EL (cell line): ENCODE measurements around the gene CDC34.
"Not testable (repeated sequence)": the region's sequence is repeated elsewhere in the genome, so short reads cannot be mapped to it uniquely, and the experiment has no call there.

Source experiments
- DNase-seq: peaks from one replicate; pipeline ENCODE4 v3.0.0-alpha.2; 2016

The CDC34 gene

DNA sequence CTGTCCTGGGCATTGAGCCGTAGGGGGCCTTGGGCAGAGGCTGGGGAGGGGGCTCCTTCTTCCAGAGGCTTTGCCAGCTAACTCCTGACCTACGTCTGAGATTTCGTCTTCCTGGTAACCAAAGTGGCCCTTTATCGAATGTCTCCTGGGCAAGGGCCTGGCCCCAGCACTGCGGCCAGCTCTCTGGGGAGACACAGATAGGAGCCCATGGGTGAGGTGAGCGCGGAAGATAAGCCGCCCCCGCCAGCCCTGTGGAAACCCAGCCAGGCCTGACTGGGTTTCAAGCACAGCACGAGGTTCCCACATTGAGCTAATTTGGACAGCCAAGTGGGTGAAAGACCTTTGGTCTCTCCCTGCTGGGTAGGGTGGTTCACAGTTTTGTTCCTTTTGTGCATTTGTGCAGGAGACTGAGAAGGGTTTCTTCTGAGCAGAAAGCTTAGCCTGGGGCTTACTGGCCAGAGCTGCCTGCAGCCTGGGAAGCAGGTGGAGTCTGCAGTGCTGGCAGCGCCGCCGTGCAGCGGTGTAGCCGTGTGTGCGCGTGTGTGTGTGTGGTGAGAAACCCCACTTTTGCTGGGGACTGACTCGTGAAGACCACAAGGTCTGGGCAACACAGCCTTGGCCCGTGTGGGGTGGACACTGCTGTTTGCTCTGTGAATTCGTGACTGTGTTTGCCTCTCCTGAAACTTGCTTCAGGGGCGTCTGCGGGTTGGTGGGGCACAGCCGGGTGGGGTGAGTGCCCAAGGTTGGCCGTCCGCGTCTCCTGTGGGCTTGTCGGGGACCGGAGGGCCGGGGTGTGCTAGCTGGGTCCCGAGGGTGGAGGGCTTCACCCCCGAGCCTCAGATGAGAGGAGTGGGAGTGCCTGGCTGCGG is 43.3 kb downstream of the CDC34 start:
- peak; percentile 32 for DNase-seq

GRCh38 chr19:575527-576506 is 44.3 kb downstream of the CDC34 start:
- peak; percentile 67 for DNase-seq

GRCh38 chr19:576768-577438 is 45.3 kb downstream of the CDC34 start:
- no peak for DNase-seq

DNA sequence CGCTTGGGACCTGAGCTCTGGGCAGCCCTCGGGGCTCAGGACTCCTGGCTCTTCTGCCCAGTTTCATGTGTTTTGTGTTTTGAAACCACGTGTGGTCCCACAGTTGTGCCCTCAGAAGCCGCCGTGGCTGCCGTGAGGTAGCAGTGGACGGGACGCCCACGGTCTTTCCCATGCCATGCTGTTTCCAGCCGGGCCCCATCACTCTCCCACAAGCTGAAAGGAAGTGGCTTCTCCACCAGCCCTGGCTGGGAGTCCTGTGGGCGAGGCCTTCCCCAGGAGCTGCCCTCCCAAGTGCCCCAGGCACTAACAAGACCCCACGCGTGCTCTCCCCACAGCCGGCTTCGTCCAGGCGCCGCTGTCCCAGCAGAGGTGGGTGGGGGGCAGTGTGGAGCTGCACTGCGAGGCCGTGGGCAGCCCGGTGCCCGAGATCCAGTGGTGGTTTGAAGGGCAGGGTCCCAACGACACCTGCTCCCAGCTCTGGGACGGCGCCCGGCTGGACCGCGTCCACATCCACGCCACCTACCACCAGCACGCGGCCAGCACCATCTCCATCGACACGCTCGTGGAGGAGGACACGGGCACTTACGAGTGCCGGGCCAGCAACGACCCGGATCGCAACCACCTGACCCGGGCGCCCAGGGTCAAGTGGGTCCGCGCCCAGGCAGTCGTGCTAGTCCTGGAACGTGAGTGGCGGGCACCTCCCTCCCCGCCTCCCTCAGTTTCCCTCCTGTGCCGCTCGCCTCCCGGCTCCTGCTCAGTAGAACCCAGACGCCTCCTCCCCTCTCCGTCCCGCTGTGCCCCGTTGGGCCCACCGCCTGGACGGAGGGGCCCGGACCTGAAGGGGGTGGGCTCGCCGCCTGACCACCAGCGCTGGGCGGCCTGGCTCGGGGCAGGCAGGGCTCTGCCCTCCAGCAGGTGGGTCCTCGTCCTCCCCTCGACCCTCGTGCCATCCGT is 46.2 kb downstream of the CDC34 start:
- no peak for DNase-seq

DNA sequence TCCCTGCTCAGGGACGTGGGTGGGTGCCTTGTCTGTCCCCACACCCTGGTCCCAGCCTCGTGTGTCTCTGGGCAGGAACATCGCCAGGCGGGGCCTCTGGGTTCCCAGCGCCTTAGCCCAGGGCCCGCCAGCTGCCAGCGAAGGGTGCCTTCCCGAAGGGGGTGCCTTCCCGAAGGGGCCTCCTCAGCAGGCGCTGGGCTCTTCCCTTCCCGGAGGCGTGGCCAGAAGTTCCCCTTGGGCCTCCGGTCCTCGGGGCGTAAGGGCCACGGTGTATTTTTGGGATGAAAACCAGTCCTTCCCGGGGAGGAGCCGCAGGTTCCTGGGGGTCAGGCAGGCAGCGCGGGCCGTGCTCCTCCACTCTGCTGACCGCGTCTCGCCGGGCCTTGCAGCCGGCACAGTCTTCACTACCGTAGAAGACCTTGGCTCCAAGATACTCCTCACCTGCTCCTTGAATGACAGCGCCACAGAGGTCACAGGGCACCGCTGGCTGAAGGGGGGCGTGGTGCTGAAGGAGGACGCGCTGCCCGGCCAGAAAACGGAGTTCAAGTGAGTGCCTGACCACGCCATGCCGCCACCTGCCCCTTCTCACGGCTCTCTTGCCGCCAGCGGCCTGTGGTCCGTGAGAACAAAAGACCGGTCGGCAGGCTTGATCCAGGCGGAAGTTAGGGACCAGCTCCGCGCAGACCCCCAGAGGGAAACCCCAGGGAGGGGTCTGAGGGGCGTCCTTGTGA is 47.7 kb downstream of the CDC34 start:
- no peak for DNase-seq

DNA sequence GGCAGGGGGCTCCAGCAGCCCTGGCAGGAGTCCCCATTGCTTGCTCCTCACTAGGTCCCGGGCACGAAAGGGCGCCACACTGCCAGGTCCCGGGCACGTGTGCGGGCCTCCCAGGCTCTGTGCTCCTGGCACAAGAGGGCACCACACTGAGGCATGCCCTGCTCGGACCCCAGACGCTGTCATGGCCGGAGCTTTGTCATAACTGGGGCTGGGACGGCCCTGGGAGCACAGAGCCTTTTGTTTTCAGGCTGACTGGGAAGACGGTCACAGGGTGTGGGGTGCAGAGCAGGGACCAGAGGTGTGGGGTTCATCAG is 48.2 kb downstream of the CDC34 start:
- DNase-seq: no peak

- DNase-seq: no peak
Measured at GRCh38 chr19:580274-580835, 48.8 kb downstream of the CDC34 start.

DNA sequence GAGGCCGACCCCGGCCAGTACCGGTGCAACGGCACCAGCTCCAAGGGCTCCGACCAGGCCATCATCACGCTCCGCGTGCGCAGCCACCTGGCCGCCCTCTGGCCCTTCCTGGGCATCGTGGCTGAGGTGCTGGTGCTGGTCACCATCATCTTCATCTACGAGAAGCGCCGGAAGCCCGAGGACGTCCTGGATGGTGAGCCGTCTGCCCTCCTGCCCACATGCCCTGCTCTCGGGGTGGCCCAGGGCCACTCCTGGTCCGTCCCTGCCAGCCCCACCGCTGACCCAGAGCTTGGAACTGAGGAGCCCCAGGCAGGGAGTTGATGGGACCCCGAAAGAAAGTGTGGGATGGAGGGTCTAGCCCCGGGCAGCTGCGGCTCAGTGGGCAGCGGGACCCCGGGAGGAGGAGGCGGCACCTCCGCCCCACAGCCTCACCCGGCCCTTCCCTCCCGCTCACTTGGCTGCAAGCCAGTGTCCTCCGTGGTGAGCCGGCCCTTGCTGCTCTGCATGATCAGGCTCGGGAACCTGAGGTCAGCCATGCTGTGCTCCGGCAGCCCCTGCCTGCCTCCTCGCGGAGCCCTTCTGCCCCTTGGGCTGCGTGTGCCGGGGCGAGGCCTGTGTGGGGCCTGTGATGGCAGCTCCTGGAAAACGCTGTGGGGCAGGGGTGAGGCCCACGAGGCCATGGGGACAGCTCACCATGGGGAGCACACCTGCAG is 50.0 kb downstream of the CDC34 start:
- DNase-seq: no peak

DNA sequence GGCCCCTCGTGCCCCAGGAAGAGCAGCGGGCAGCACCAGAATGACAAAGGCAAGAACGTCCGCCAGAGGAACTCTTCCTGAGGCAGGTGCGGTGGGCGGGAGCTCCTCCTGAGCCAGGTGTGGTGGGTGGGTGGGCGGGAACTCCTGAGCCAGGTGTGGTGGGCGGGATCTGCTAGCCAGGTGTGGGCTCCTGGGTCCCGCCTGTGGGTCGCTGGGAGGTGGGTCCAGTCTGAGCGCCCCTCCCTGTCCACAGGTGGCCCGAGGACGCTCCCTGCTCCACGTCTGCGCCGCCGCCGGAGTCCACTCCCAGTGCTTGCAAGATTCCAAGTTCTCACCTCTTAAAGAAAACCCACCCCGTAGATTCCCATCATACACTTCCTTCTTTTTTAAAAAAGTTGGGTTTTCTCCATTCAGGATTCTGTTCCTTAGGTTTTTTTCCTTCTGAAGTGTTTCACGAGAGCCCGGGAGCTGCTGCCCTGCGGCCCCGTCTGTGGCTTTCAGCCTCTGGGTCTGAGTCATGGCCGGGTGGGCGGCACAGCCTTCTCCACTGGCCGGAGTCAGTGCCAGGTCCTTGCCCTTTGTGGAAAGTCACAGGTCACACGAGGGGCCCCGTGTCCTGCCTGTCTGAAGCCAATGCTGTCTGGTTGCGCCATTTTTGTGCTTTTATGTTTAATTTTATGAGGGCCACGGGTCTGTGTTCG is 51.1 kb downstream of the CDC34 start:
- peak; percentile 75 for DNase-seq

DNA sequence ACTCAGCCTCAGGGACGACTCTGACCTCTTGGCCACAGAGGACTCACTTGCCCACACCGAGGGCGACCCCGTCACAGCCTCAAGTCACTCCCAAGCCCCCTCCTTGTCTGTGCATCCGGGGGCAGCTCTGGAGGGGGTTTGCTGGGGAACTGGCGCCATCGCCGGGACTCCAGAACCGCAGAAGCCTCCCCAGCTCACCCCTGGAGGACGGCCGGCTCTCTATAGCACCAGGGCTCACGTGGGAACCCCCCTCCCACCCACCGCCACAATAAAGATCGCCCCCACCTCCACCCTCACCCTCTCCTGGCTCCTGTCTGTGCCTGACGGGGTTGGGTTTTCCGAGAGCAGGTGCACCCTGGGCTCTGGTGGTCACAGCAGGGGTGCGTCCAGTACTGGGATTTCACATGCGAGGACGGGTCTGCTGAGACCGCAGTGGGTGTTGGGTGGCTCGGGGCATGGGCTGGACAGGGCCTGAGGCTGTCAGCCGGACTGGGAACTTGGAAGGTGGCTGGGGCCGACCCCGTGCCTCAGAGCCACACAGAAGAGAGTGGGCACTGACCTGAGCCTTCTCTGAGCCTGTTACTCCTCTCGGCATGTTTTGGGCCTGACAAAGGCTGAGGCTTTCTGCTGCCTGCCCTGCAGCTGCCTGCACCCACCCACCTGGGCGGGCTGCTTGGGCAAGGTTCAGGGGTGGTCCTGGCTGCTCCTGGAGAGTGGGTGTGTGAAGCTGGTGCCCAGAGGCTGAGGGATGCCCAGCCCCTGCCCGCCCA is 51.8 kb downstream of the CDC34 start:
- no peak for DNase-seq

DNA sequence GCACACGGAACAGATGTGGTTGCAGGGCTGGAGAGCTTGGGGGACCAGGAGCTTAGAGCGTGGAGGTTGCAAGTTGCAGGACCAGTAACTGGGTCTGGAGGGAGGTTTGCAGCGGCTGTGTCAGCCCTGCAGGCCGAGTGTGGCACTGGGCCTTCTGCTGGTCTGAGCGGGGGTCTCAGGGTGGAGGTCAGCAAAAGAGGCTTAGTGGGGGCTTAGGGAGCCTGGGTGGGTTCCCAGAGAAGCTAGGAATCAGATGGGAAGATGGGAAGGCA is 52.3 kb downstream of the CDC34 start:
- DNase-seq: no peak

DNA sequence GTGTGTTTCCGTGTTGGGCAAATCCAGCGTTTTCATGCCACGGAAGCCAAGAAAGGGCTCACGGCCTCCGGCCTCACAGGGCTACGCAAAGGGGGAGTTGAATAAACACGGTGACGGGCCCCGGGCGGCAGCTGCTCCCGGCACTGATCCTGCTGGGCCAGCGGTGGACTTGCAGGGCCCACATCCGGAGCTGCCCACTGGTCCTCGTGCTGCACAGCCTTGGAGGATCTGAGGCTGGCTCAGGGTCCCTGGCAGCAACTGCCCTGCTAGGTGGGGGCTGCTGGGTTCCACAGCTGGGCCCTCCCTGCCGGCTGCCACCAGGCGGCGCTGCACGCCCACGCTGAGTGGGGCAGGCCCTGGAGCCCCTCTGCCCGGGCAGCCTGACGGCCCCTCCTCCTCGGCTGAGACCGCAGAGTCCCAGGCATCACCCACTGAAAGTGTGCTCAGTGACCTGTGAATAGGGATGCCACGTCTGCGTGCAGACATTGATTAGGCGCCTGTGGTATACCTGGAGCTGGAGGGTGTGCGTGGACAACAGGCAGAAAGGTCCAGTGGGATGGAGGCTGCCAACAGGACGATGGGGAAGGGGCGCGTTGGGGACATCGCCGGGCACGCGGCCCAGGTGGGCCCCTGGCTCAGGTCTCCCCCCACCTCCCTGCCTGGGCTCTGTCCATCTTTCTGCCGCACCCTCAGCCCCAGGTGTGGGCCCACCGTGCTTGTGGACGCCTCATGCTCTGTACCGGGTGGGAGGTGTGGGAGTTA is 52.9 kb downstream of the CDC34 start:
- DNase-seq: peak; percentile 48

DNA sequence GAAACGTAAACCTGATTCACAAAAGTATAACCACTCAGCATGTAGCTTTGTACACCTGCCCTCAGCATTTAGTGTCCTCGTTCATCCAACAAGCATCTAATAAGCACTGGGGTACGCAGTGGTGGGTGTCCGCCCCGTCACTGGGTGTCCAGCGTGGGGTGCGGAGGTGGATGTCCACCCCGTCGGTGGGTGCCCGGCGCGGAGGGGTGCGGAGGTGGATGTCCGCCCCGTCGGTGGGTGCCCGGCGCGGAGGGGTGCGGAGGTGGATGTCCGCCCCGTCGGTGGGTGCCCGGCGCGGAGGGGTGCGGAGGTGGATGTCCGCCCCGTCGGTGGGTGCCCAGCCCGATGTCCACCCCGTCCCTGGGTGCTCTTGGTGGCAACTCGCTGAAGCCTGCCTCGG is 53.6 kb downstream of the CDC34 start:
- DNase-seq: not testable (repeated sequence)

GRCh38 chr19:585551-586110 is 54.1 kb downstream of the CDC34 start:
- peak; percentile 23 for DNase-seq

- peak; percentile 91 for DNase-seq
Measured at GRCh38 chr19:588093-588740, 56.7 kb downstream of the CDC34 start.

DNA sequence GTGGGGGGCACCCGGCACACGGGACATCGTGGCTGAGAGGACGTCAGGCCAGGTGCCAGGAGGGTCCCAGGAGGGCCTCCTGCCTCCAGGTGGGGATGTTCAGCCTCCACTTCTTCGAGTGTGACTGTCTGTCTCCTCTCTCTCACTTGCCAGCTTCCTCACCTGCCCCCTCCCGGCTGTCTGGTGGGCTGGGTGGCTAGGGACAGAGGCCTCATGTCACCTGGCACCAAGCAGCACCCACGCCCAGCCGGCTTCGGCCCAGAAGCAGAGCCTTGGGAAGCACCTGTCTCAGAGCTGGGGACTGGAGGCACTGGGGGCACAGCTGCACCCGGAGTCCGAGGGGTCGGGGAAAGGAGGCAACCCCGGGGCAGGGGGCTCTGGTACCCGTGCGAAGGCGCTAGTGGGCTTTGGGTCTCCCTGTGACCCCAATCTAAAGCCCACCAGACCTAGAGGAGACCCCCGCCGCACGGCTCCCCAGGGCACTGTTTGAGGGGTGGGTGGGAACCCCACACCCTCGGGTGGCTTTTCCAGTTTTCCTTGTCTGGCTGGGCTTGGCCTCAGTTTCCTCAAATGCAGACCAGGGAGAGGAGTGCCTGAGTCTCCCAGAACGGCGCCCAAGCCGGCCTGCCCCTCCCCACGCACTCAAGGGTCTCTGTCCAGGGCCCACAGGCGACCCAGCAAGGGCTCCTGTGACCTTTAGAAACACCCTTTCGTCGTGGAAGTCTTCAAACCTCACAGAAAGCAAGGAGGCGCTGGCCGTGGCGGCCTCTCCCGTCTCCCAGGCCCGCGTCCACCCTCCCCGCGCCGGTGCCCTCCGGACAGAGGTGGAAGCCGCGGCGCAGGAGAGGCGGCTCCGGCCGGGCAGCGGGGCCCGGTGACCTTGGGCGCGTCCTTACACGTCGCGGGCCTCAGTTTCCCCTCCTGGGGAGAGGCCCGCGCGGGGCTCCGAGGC is 57.5 kb downstream of the CDC34 start:
- DNase-seq: no peak
